Fibroblast of skin of right biceps (primary cell): Measurements from ENCODE around the gene MARCHF9.
"Not testable (repeated sequence)": the region's sequence is repeated elsewhere in the genome, so short reads cannot be mapped to it uniquely, and the experiment has no call there.

Experiments
- DNase-seq: peaks from one replicate; pipeline ENCODE4 v3.0.0-alpha.2; 2013

MARCHF9 gene

GRCh38 chr12:57754411-57755193 lies at the start of gene MARCHF9:
Gene MARCHF9 (plus strand): TSS chr12:57755103. CDS start chr12:57755529, 426 bp downstream.
- no peak for DNase-seq

- DNase-seq, result no peak
Observed at GRCh38 chr12:57707250-57707649, 47.7 kb upstream of the MARCHF9 start.

- no peak for DNase-seq
Observed at GRCh38 chr12:57708296-57708695, 46.6 kb upstream of the MARCHF9 start.

GRCh38 chr12:57712701-57713100 lies 42.2 kb upstream of the MARCHF9 start:
- no peak for DNase-seq

- no peak for DNase-seq
Observed at GRCh38 chr12:57713209-57713608, 41.7 kb upstream of the MARCHF9 start.

GRCh38 chr12:57715036-57715748 lies 39.7 kb upstream of the MARCHF9 start:
- DNase-seq, result not testable (repeated sequence)

GRCh38 chr12:57715786-57716185 lies 39.1 kb upstream of the MARCHF9 start:
- no peak for DNase-seq

- DNase-seq, result no peak
Observed at GRCh38 chr12:57716305-57716704, 38.6 kb upstream of the MARCHF9 start.

- DNase-seq, result no peak
Observed at GRCh38 chr12:57717131-57717530, 37.8 kb upstream of the MARCHF9 start.

GRCh38 chr12:57717846-57718640 lies 36.9 kb upstream of the MARCHF9 start:
- no peak for DNase-seq

- DNase-seq, result no peak
Observed at GRCh38 chr12:57718641-57719528, 36.0 kb upstream of the MARCHF9 start.

GRCh38 chr12:57719777-57720605 lies 34.9 kb upstream of the MARCHF9 start:
- no peak for DNase-seq

- DNase-seq, result no peak
Observed at GRCh38 chr12:57720606-57721595, 34.0 kb upstream of the MARCHF9 start.

GRCh38 chr12:57721846-57722608 lies 32.9 kb upstream of the MARCHF9 start:
- not testable (repeated sequence) for DNase-seq

- no peak for DNase-seq
Observed at GRCh38 chr12:57722716-57723629, 31.9 kb upstream of the MARCHF9 start.

GRCh38 chr12:57723630-57723962 lies 31.3 kb upstream of the MARCHF9 start:
- DNase-seq, result no peak

- DNase-seq, result no peak
Observed at GRCh38 chr12:57724003-57724935, 30.6 kb upstream of the MARCHF9 start.
